Measurements from ENCODE around the gene KRTAP5-3.
"Not testable (repeated sequence)": the region's sequence is repeated elsewhere in the genome, so short reads cannot be mapped to it uniquely, and the experiment has no call there.

KRTAP5-3 gene

GRCh38 chr11:1636291-1636950 is 28.2 kb upstream of the KRTAP5-3 start:
- no peak overlapping the region for H3K4me3 Mint-ChIP-seq

GRCh38 chr11:1633864-1634263 is 25.6 kb upstream of the KRTAP5-3 start:
- Mint-ChIP-seq H3K27me3 (peaks cover 29% of the 10 kb centered on the region), H3K27ac (no peak overlapping the region), H3K36me3 (ENCODE audit: low read depth) (no peaks in the 10 kb centered on the region), H3K4me3 (no peak overlapping the region), H3K4me1 (peaks cover 2% of the 10 kb centered on the region), H3K9me3 (no peaks in the 10 kb centered on the region)
- DNase-seq (no peak), ATAC-seq (no peak)

More at GRCh38 chr11:1636291-1636950, 28.2 kb upstream of the KRTAP5-3 start:
- Mint-ChIP-seq H3K27me3 (peaks cover 27% of the 10 kb centered on the region), H3K27ac (no peak overlapping the region), H3K9me3 (no peaks in the 10 kb centered on the region), H3K36me3 (ENCODE audit: low read depth) (no peaks in the 10 kb centered on the region), H3K4me1 (no peaks in the 10 kb centered on the region)
- DNase-seq = no peak
- no peak for ATAC-seq

GRCh38 chr11:1632053-1632714 is 23.9 kb upstream of the KRTAP5-3 start:
- Mint-ChIP-seq H3K36me3 (ENCODE audit: low read depth) (no peaks in the 10 kb centered on the region), H3K27ac (no peak overlapping the region), H3K4me3 (no peak overlapping the region), H3K9me3 (no peaks in the 10 kb centered on the region), H3K27me3 (peaks cover 31% of the 10 kb centered on the region), H3K4me1 (peaks cover 2% of the 10 kb centered on the region)
- no peak for ATAC-seq
- no peak for DNase-seq

GRCh38 chr11:1631066-1631568 is 22.9 kb upstream of the KRTAP5-3 start:
- DNase-seq = no peak
- no peaks in the 10 kb centered on the region for H3K36me3 Mint-ChIP-seq (ENCODE audit: low read depth)
- no peak for ATAC-seq
- H3K4me3 Mint-ChIP-seq = no peak overlapping the region
- H3K9me3 Mint-ChIP-seq = no peaks in the 10 kb centered on the region
- H3K4me1 Mint-ChIP-seq = peaks cover 2% of the 10 kb centered on the region
- H3K27ac Mint-ChIP-seq = no peak overlapping the region
- peaks cover 36% of the 10 kb centered on the region for H3K27me3 Mint-ChIP-seq

GRCh38 chr11:1630271-1630670 is 22.0 kb upstream of the KRTAP5-3 start:
- H3K27ac Mint-ChIP-seq = no peak overlapping the region
- no peak for ATAC-seq

GRCh38 chr11:1629326-1630185 is 21.3 kb upstream of the KRTAP5-3 start, which contains the start of gene KRTAP5-5:
TSS of gene KRTAP5-5 (plus strand) at chr11:1629775. CDS start at chr11:1629841, 66 bp downstream.
- Mint-ChIP-seq H3K36me3 (ENCODE audit: low read depth) (no peaks in the 10 kb centered on the region), H3K4me1 (peaks cover 2% of the 10 kb centered on the region), H3K4me3 (no peak within 1 kb of the TSS), H3K27ac (no peak within 1 kb of the TSS), H3K9me3 (no peaks in the 10 kb centered on the region), H3K27me3 (peaks cover 36% of the 10 kb centered on the region)
- ATAC-seq (no peak), DNase-seq (no peak)

More at GRCh38 chr11:1630271-1630670, 22.0 kb upstream of the KRTAP5-3 start:
- no peak for DNase-seq
- Mint-ChIP-seq H3K36me3 (ENCODE audit: low read depth) (no peaks in the 10 kb centered on the region), H3K27me3 (peaks cover 36% of the 10 kb centered on the region), H3K4me1 (peaks cover 2% of the 10 kb centered on the region), H3K4me3 (no peak overlapping the region), H3K9me3 (no peaks in the 10 kb centered on the region)

GRCh38 chr11:1628506-1629325 is 20.5 kb upstream of the KRTAP5-3 start:
- peak; percentile 77 for ATAC-seq
- Mint-ChIP-seq H3K4me3 (no peak overlapping the region), H3K36me3 (ENCODE audit: low read depth) (no peaks in the 10 kb centered on the region), H3K9me3 (no peaks in the 10 kb centered on the region), H3K27me3 (peaks cover 36% of the 10 kb centered on the region), H3K4me1 (peaks cover 2% of the 10 kb centered on the region), H3K27ac (no peak overlapping the region)
- peak; percentile 75 for DNase-seq

- Mint-ChIP-seq H3K9me3 (no peaks in the 10 kb centered on the region), H3K27me3 (peaks cover 22% of the 10 kb centered on the region), H3K36me3 (ENCODE audit: low read depth) (no peaks in the 10 kb centered on the region), H3K4me3 (no peak overlapping the region), H3K27ac (no peak overlapping the region), H3K4me1 (peaks cover 2% of the 10 kb centered on the region)
- no peak for DNase-seq
- ATAC-seq = no peak
These were observed 17.3 kb upstream of the KRTAP5-3 start for GRCh38 chr11:1625541-1625940.

- no peak overlapping the region for H3K4me3 Mint-ChIP-seq
- H3K4me1 Mint-ChIP-seq = peaks cover 3% of the 10 kb centered on the region
- no peak for DNase-seq
- peaks cover 18% of the 10 kb centered on the region for H3K27me3 Mint-ChIP-seq
- ATAC-seq = no peak
- no peaks in the 10 kb centered on the region for H3K9me3 Mint-ChIP-seq
- H3K27ac Mint-ChIP-seq = no peak overlapping the region
- H3K36me3 Mint-ChIP-seq (ENCODE audit: low read depth) = no peaks in the 10 kb centered on the region
These were observed 16.4 kb upstream of the KRTAP5-3 start for GRCh38 chr11:1624621-1625020.

- H3K36me3 Mint-ChIP-seq (ENCODE audit: low read depth) = no peaks in the 10 kb centered on the region
- no peak for ATAC-seq
- DNase-seq = no peak
- no peak overlapping the region for H3K27ac Mint-ChIP-seq
- H3K27me3 Mint-ChIP-seq = peaks cover 12% of the 10 kb centered on the region
- no peaks in the 10 kb centered on the region for H3K9me3 Mint-ChIP-seq
- peaks cover 4% of the 10 kb centered on the region for H3K4me1 Mint-ChIP-seq
- H3K4me3 Mint-ChIP-seq = no peak overlapping the region
These were observed 15.5 kb upstream of the KRTAP5-3 start for GRCh38 chr11:1623716-1624115.

GRCh38 chr11:1622086-1622485 is 13.8 kb upstream of the KRTAP5-3 start, which contains the start of gene KRTAP5-4:
TSS of gene KRTAP5-4 (minus strand) at chr11:1622138. CDS start at chr11:1622093, 45 bp downstream.
- DNase-seq (no peak), ATAC-seq (no peak)
- H3K9me3 Mint-ChIP-seq = no peaks in the 10 kb centered on the region
- no peaks in the 10 kb centered on the region for H3K36me3 Mint-ChIP-seq (ENCODE audit: low read depth)
- peaks cover 9% of the 10 kb centered on the region for H3K27me3 Mint-ChIP-seq
- no peak within 1 kb of the TSS for H3K27ac Mint-ChIP-seq
- no peak within 1 kb of the TSS for H3K4me3 Mint-ChIP-seq
- H3K4me1 Mint-ChIP-seq = peaks cover 4% of the 10 kb centered on the region

GRCh38 chr11:1619449-1619848 is 11.2 kb upstream of the KRTAP5-3 start:
- Mint-ChIP-seq H3K9me3 (no peaks in the 10 kb centered on the region), H3K27me3 (peaks cover 19% of the 10 kb centered on the region), H3K4me3 (no peak overlapping the region), H3K27ac (no peak overlapping the region), H3K4me1 (peaks cover 4% of the 10 kb centered on the region), H3K36me3 (ENCODE audit: low read depth) (no peaks in the 10 kb centered on the region)
- ATAC-seq (peak; percentile 61), DNase-seq (no peak)

- Mint-ChIP-seq H3K9me3 (no peaks in the 10 kb centered on the region), H3K27ac (no peak overlapping the region), H3K36me3 (ENCODE audit: low read depth) (no peaks in the 10 kb centered on the region), H3K27me3 (peaks cover 17% of the 10 kb centered on the region), H3K4me1 (peaks cover 4% of the 10 kb centered on the region), H3K4me3 (no peak overlapping the region)
- ATAC-seq = no peak
- no peak for DNase-seq
These were observed 10.0 kb upstream of the KRTAP5-3 start for GRCh38 chr11:1618231-1618630.

GRCh38 chr11:1607901-1608300 is 362 bp downstream of the KRTAP5-3 start:
- not testable (repeated sequence) for ATAC-seq; H3K4me3 Mint-ChIP-seq; H3K36me3 Mint-ChIP-seq (ENCODE audit: low read depth); H3K4me1 Mint-ChIP-seq; DNase-seq; H3K27ac Mint-ChIP-seq; H3K9me3 Mint-ChIP-seq
- peaks cover 30% of the 10 kb centered on the region for H3K27me3 Mint-ChIP-seq

All from activated naive CD8-positive, alpha-beta T cell treated with anti-CD3 and anti-CD28 coated beads, Interleukin-2, amount 50 U/mL, for 24 hours (primary cell).